LNCaP clone FGC (cell line): Measurements from ENCODE around the gene CDCA8.

Experiments
- DNase-seq: peaks from one replicate; pipeline ENCODE4 v3.0.0-alpha.2; 2011; ENCODE audit warnings: low read depth
- H3K4me3 ChIP-seq: 2 replicates; pipeline ENCODE4 v1.5.1; 2011; ENCODE audit warnings: mild to moderate bottlenecking, low read depth, low read length, control low read depth
- TF ChIP-seq, protein P1 (sequence below): IDR thresholded peaks from 2 replicates; pipeline ENCODE4 v1.5.1; 2012; ENCODE audit warnings: mild to moderate bottlenecking; ENCODE audit not compliant: control insufficient read depth, insufficient read depth; ENCODE audit errors: extremely low read depth

Gene CDCA8

DNA sequence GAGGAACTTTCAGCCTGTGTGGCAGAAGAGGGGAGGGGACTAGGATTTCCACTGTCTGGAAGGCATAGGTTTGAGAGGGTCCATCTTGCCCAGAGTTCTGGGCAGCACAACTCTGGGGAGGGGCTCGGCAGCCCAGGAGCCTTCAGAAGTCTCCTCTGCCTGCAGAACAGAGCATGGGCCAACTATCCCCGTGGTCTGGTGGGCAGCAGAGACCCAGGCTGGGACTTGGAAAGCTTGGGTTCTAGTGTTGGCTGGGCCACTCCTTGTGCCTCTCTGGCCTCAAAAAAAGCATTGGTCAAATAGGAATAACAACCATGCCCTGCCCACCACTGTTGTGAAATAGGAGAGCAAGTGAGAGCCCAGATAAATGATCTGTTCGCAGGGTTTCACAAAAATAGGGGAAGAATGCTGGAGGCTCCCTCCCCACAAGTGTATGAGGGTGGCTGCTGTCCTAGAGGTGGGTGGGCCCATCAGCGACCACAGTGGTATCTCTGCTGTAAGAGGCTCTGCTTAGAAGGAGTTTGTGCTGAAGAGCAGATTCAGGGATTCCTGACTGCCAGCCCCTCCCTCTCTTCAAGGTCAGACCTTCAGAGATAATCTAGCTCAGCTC lies 63.7 kb downstream of the CDCA8 start:
- DNase-seq, result no peak
- TF ChIP-seq, protein P1, sequence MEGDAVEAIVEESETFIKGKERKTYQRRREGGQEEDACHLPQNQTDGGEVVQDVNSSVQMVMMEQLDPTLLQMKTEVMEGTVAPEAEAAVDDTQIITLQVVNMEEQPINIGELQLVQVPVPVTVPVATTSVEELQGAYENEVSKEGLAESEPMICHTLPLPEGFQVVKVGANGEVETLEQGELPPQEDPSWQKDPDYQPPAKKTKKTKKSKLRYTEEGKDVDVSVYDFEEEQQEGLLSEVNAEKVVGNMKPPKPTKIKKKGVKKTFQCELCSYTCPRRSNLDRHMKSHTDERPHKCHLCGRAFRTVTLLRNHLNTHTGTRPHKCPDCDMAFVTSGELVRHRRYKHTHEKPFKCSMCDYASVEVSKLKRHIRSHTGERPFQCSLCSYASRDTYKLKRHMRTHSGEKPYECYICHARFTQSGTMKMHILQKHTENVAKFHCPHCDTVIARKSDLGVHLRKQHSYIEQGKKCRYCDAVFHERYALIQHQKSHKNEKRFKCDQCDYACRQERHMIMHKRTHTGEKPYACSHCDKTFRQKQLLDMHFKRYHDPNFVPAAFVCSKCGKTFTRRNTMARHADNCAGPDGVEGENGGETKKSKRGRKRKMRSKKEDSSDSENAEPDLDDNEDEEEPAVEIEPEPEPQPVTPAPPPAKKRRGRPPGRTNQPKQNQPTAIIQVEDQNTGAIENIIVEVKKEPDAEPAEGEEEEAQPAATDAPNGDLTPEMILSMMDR, result no peak
- no peak overlapping the region for H3K4me3 ChIP-seq
